B cell (primary cell): ENCODE measurements around the gene TSPAN19. TPM values are rescaled to one million over a fixed set of nuclear protein-coding genes. Genes with fewer than 3 reads are reported as not detected.

Experiments used
- ATAC-seq: fragments of 200-7000 bp; cut with Tn5 transposase; one replicate; pipeline ENCODE4 v1.10.0; 2021; ENCODE audit warnings: low read depth, mild to moderate bottlenecking, moderate number of reproducible peaks, moderate library complexity
- CTCF ChIA-PET: fragments of 350-600 bp; sonication (Branson Sonifier 250); formaldehyde crosslinking; loops from one replicate; lab custom pipeline; 2021; ENCODE audit warnings: antibody characterized with exemption, inconsistent platforms; lab: Charles Lee
- POLR2A ChIA-PET: fragments of 350-600 bp; sonication (Branson Sonifier 250); formaldehyde crosslinking; loops from one replicate; lab custom pipeline; 2021; ENCODE audit warnings: antibody characterized with exemption; lab: Charles Lee
- DNase-seq: peaks from one replicate; pipeline ENCODE4 v3.0.0; 2013
- H2AFZ ChIP-seq: 2 replicates; pipeline ENCODE4 v1.6.1; 2012; ENCODE audit warnings: mild to moderate bottlenecking, low read depth, low read length; ENCODE audit not compliant: insufficient read depth, poor library complexity, severe bottlenecking
- H3K27ac ChIP-seq, 2 donors: 1 replicate in 1 of 2; 2 replicates in 1 of 2; pipeline ENCODE4 v1.5.1; 2012 to 2013; ENCODE audit warnings: low read length in 2 of 2, mild to moderate bottlenecking in 2 of 2, moderate library complexity in 1 of 2
- H3K27me3 ChIP-seq, 4 experiments: fragments of 200-600 bp in 1 of 4; sonication (generic) in 1 of 4; replicated peaks in 1 of 4; 1 replicate in 2 of 4; 2 replicates in 2 of 4; pipeline versions ENCODE4 v1.6.1 to v1.7.0; 2013 to 2016; ENCODE audit warnings: low read length in 3 of 4, mild to moderate bottlenecking in 2 of 4, mixed read lengths in 1 of 4, moderate library complexity in 1 of 4; ENCODE audit not compliant: insufficient read depth in 4 of 4, control insufficient read depth in 3 of 4; ENCODE audit errors: control extremely low read depth in 1 of 4
- H3K36me3 ChIP-seq, 2 experiments: replicated peaks in 1 of 2; 1 replicate in 1 of 2; 2 replicates in 1 of 2; pipeline versions ENCODE4 v1.6.1 to v1.7.1; 2013; ENCODE audit warnings: low read length in 1 of 2; ENCODE audit not compliant: insufficient read depth in 2 of 2, control insufficient read depth in 1 of 2; ENCODE audit errors: control extremely low read depth in 1 of 2, extremely low read depth in 1 of 2
- H3K4me1 ChIP-seq, 2 donors: fragments of 200-600 bp in 1 of 2; sonication (generic) in 1 of 2; 1 replicate in 1 of 2; 2 replicates in 1 of 2; pipeline versions ENCODE4 v1.5.1 to v1.6.1; 2013 to 2017; ENCODE audit warnings: low read length in 2 of 2; ENCODE audit not compliant: control insufficient read depth in 2 of 2, insufficient read depth in 2 of 2
- H3K4me2 ChIP-seq: replicated peaks from 2 replicates; pipeline ENCODE3; 2012; ENCODE audit warnings: mild to moderate bottlenecking, low read depth, low read length; ENCODE audit not compliant: poor library complexity, severe bottlenecking
- H3K4me3 ChIP-seq, 5 experiments: fragments of 200-600 bp in 1 of 5; sonication (generic) in 1 of 5; 1 replicate in 3 of 5; 2 replicates in 2 of 5; pipeline versions ENCODE4 v1.5.1 to v1.7.0; 2011 to 2016; ENCODE audit warnings: low read length in 4 of 5, mild to moderate bottlenecking in 4 of 5, low read depth in 2 of 5, control low read depth in 1 of 5, moderate library complexity in 1 of 5; ENCODE audit not compliant: insufficient read depth in 1 of 5; ENCODE audit errors: control extremely low read depth in 1 of 5, extremely low read depth in 1 of 5
- H3K79me2 ChIP-seq: fragments of 200-600 bp; sonication (generic); one replicate; pipeline ENCODE4 v1.6.0; 2016; ENCODE audit warnings: low read length; ENCODE audit not compliant: control insufficient read depth, insufficient read depth
- H3K9ac ChIP-seq: fragments of 200-600 bp; sonication (generic); 2 replicates; pipeline ENCODE4 v1.6.1; 2017; ENCODE audit warnings: mild to moderate bottlenecking, low read length, moderate library complexity
- H3K9me3 ChIP-seq, 3 donors: one replicate each; pipeline versions ENCODE4 v1.6.1 to v1.7.1; 2013; ENCODE audit warnings: low read length in 2 of 3; ENCODE audit not compliant: control insufficient read depth in 2 of 3, insufficient read depth in 1 of 3; ENCODE audit errors: control extremely low read depth in 1 of 3
- H4K20me1 ChIP-seq: 2 replicates; pipeline ENCODE4 v1.6.0; 2012; ENCODE audit warnings: mild to moderate bottlenecking, low read length; ENCODE audit not compliant: insufficient read depth, control insufficient read depth, poor library complexity, severe bottlenecking
- H3K27ac Mint-ChIP-seq: one replicate; pipeline ENCODE4 v1.8.0; 2021; ENCODE audit warnings: mixed read lengths
- H3K27me3 Mint-ChIP-seq: one replicate; pipeline ENCODE4 v1.8.0; 2021; ENCODE audit warnings: mixed read lengths
- H3K4me1 Mint-ChIP-seq: one replicate; pipeline ENCODE4 v1.8.0; 2021; ENCODE audit warnings: mixed read lengths
- H3K4me3 Mint-ChIP-seq: one replicate; pipeline ENCODE4 v1.8.0; 2021; ENCODE audit warnings: mixed read lengths
- H3K9me3 Mint-ChIP-seq: one replicate; pipeline ENCODE4 v1.8.0; 2022; ENCODE audit warnings: mixed read lengths; ENCODE audit not compliant: insufficient read depth
- CTCF ChIP-seq: fragments of 200-600 bp; IDR thresholded peaks from one replicate; pipeline ENCODE4 v1.8.0; 2022; ENCODE audit warnings: antibody characterized with exemption, mild to moderate bottlenecking
- EZH2 ChIP-seq: IDR thresholded peaks from 2 replicates; pipeline ENCODE4 v1.6.1; 2012; ENCODE audit warnings: borderline replicate concordance, low read depth, mild to moderate bottlenecking, moderate library complexity, low read length; ENCODE audit not compliant: insufficient read depth, poor library complexity, severe bottlenecking
- WGBS: methylation state at CpG from one replicate; pipeline ENCODE4 v1.1.5; 2013; ENCODE audit warnings: missing lambda C conversion rate; ENCODE audit not compliant: insufficient coverage; 5-methylcytosine and 5-hydroxymethylcytosine counted together
- intact Hi-C: fragments of 100-400 bp; cut with micrococcal nuclease; formaldehyde crosslinking; loops from one replicate; pipeline ENCODE4 v1.10.0; 2022
- polyA plus RNA-seq: library from polyadenylated mRNA; depleted of rRNA; stranded (reverse); fragments of >200 nt; gene quantifications from 2 replicates; pipeline ENCODE4 v1.2.3, GENCODE V29; 2012
- total RNA-seq, 2 donors: library from RNA; stranded (reverse); fragments of 120-200 nt in 1 of 2; gene quantifications; 1 replicate in 1 of 2; 2 replicates in 1 of 2; pipeline versions ENCODE4 v1.2.3 to v1.2.4, GENCODE V29; 2013 to 2022

TSPAN19 gene
- total and polyA plus RNA-seq, 2 donors (not counting 1 experiment from before 2014, with no cell fraction given), result not detected

GRCh38 chr12:85029456-85029855 is 6.6 kb downstream of the TSPAN19 start:
- Histone ChIP-seq H3K4me1 (no peaks in the 10 kb centered on the region), H3K4me2 (no peak overlapping the region), H3K36me3 (no peaks in the 10 kb centered on the region), H3K79me2 (no peaks in the 10 kb centered on the region), H3K9ac (no peak overlapping the region), H3K27me3 (no peaks in the 10 kb centered on the region), H3K4me3 (no peak overlapping the region), H3K9me3 (no peaks in the 10 kb centered on the region), H2AFZ (no peak overlapping the region), H3K27ac (no peak overlapping the region), H4K20me1 (no peaks in the 10 kb centered on the region)
- Mint-ChIP-seq H3K4me1 (no peaks in the 10 kb centered on the region), H3K4me3 (no peak overlapping the region), H3K27ac (no peak overlapping the region), H3K9me3 (no peaks in the 10 kb centered on the region), H3K27me3 (no peaks in the 10 kb centered on the region)
- CTCF ChIA-PET, result interaction anchor here (0.9 to 3.8 kb wide), 7 partner anchors 9 to 157 kb away, joined by 3 to 20 read pairs (median 4); no protein-coding TSS in a partner anchor
- intact Hi-C loops, result no loop called here
- POLR2A ChIA-PET, result no interaction called here
- no peak for TF ChIP-seq EZH2
- TF ChIP-seq CTCF, result peak; percentile 66
- DNase-seq (no peak), ATAC-seq (no peak)

- H3K27ac Mint-ChIP-seq, result no peak overlapping the region
- Histone ChIP-seq H4K20me1 (no peaks in the 10 kb centered on the region), H3K27ac (no peak overlapping the region), H3K4me3 (no peak overlapping the region), H3K9ac (no peak overlapping the region), H3K4me2 (no peak overlapping the region), H3K4me1 (no peaks in the 10 kb centered on the region), H3K79me2 (no peaks in the 10 kb centered on the region), H3K9me3 (no peaks in the 10 kb centered on the region), H2AFZ (no peak overlapping the region), H3K36me3 (no peaks in the 10 kb centered on the region), H3K27me3 (no peaks in the 10 kb centered on the region)
- no peak overlapping the region for H3K4me3 Mint-ChIP-seq
- no peaks in the 10 kb centered on the region for H3K27me3 Mint-ChIP-seq
- ChIA-PET POLR2A (no interaction called here), CTCF (no interaction called here)
- DNase-seq, result no peak
- no peak for TF ChIP-seq EZH2
- no peak for TF ChIP-seq CTCF
- intact Hi-C loops, result no loop called here
- H3K9me3 Mint-ChIP-seq, result no peaks in the 10 kb centered on the region
- ATAC-seq, result no peak
- H3K4me1 Mint-ChIP-seq, result no peaks in the 10 kb centered on the region
- no CpG with 5 or more reads among the region's 2 CpGs for WGBS
These were observed 18.0 kb downstream of the TSPAN19 start for GRCh38 chr12:85018098-85018497.
